Measurements from ENCODE around the gene SYT1.

- TF ChIP-seq CTCF (conservative IDR thresholded peaks at IDR 0.05 in 1 of 2, IDR thresholded peaks at IDR 0.05 in 1 of 2; ENCODE audit: low read depth in 1 of 2, low read length in 2 of 2), result no peak
- no peak for TF ChIP-seq EZH2 (IDR thresholded peaks at IDR 0.05; ENCODE audit: low read length, missing control alignments)
Observed at GRCh38 chr12:79053394-79053793, 188.8 kb downstream of the SYT1 start.
